ENCODE results near the gene LYRM2.
A peak's percentile ranks its signal among the peaks of the same experiment; 100 is the strongest.
"Not testable (repeated sequence)": the region's sequence is repeated elsewhere in the genome, so short reads cannot be mapped to it uniquely, and the experiment has no call there.

Gene LYRM2

DNA sequence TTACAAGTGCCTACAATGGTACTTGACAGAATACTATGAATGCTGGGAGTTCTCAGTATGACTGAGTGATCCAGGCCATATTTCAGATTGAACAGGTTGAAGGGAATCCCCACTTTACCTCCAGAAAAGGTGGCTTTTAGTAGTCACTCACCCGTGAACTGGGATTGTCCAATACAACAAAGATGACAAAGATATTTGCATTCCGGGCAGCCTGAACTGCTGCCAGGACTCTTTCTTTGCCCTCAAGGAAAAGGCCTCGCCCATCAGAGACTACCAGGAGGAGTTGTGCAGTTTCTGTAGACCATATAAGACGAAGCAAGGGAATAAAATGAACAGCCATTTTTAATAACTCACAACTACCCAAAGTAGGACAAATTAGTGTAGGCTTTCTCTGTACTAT is 6.3 kb upstream of the LYRM2 start:
- DNase-seq: no peak

- no peak for DNase-seq
Observed at GRCh38 chr6:89643406-89643805, 4.9 kb upstream of the LYRM2 start.

DNA sequence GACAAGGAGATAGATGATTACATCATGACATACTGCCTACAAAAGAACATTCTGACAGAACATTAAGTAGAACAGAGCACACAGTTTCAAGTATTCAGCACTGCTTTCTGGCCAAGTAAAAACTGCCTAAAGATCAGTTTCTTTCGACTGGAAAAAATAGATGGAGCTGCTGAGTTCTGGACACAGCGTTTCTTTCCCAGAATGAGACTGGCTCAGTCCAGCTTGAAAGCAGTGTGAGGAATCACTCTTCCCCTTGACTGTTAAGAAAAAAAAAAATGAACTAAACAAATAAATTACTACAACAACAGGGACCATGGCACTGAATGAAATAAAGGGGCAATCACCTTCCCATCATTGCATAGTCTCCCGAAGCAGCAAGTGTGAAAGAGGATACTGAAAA is 4.4 kb upstream of the LYRM2 start:
- no peak for DNase-seq

- not testable (repeated sequence) for DNase-seq
Observed at GRCh38 chr6:89641581-89641980, 3.0 kb upstream of the LYRM2 start.

DNA sequence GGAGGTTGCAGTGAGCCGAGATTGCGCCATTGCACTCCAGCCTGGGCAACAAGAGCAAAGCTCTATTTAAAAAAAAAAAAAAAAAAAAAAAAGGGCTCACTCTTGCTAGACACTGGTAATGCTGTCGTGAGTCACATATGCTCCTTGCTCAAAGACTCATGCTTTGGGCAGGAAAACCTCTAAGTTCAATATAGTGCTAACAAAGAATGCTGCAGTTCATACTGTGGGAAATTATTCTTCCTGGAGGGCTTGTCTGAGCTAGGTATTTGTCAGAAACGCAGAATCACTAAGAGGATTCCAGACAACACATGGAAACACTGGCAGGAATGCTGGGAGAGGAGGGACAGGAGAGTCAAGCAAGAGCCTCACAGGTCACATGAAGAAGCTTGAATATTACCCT is 2.3 kb upstream of the LYRM2 start:
- DNase-seq: no peak

DNA sequence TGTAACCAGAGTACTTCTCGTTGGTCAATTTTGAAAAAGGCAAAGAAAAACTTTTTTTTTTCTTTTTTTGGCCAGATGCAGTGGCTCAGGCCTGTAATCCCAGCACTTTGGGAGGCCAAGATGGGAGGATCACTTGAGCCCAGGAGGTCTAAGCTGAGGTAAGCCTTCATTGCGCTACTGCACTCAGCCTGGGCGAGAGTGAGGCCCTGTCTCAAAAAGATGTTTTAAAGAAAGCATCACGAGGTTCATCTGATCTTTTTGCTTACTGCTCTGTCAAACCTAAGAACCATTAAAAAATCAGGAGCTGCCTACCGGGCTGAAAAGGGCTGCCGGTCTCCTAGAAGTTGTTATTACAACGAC is 607 bp downstream of the LYRM2 start:
- DNase-seq: no peak

GRCh38 chr6:89636412-89636811 is 2.1 kb downstream of the LYRM2 start:
- not testable (repeated sequence) for DNase-seq

DNA sequence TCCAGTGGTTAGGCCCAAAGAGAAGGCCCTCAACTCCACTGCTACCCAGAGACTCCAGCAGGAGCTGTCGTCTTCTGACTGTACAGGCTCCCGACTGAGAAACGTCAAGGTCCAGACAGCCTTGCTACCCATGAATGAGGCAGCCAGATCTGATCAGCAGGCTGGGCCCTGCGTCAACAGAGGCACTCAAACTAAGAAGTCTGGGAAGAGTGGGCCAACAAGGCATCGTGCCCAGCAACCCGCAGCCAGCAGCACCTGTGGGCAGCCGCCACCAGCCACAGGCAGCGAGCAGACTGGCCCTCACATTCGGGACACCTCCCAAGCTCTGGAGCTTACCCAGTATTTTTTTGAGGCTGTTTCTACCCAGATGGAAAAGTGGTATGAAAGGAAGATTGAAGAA is 8.1 kb downstream of the LYRM2 start:
- DNase-seq: no peak

DNA sequence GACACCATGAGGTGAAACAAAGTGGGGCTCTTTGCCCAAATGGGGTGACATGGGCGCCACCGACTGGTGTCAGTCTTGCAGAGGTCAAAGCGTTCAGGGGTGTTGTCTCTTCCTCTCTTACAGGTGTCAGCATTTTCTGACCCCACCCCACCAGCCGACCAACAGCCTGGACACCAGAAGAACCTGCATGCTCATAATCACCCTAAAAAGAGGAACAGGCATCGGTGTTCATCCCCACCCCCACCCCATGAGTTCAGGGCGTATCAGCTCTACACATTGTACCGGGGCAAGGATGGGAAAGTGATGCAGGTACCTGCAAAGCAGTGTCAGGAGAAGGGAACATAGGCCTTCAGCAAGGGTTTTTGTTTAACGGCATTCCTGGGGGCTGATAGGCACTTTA is 14.8 kb downstream of the LYRM2 start:
- no peak for DNase-seq

- DNase-seq: no peak
Observed at GRCh38 chr6:89619567-89619966, 19.0 kb downstream of the LYRM2 start.

DNA sequence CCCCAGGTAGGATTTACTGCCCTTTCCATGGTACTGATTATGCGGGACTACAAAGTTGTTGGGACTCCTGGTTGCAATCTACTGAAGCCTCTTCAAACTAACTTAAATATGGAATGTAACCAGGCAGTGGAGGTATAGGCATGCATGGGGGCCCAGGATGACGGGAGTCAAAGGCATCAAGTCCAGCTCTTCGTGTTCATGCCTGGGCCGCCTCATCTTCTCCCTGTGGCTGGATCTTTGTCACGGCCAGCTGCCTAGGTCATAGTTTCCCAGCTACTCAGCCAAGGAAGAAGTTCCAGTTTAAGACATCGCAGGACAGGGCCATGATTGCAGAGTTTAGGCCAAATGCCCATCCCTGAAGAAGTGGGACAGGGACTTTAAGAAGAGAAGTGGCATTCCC is 20.5 kb downstream of the LYRM2 start:
- DNase-seq: no peak

- DNase-seq: no peak
Observed at GRCh38 chr6:89616531-89616930, 22.0 kb downstream of the LYRM2 start.

DNA sequence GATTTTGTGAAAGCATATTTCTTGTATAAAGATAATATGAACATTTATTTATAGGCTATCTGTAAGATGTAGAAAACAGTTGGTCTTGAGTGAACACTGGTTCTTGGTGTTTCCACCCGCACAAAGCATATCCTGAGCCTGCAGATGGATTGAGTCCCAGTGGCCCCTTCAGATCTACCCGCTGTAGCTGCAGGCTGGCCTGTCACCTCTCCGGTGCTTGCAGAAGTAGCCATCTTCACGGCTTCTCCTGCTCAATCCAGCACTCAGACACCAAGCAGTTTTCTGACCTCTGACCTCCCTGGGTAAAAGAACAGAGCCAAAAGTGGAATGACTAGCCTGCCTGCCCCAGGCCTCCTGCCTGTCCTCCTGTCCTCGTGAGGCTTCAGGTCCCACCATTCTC is 22.7 kb downstream of the LYRM2 start:
- DNase-seq: no peak

DNA sequence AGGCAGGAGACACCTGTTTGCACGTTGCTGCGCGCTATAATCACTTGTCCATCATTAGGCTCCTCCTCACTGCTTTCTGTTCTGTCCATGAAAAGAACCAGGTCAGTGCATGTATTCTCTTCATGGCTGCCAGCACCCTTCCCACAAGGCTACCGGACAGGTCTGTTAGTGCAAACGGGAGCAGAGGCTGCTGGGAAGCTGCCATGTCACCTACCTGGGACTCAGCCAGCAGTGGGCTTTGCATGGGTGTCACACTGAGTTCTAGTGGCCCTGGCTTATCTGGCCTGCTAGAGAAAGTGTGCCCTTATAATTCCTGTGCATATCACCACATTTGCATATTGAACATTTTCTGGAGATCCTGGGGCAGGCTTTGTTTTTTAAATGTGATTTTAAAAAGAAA is 24.8 kb downstream of the LYRM2 start:
- no peak for DNase-seq

- no peak for DNase-seq
Observed at GRCh38 chr6:89612121-89612520, 26.4 kb downstream of the LYRM2 start.

- DNase-seq: no peak
Observed at GRCh38 chr6:89611666-89612065, 26.9 kb downstream of the LYRM2 start.

- peak in 1 of 2 experiments; percentile 31 for DNase-seq
Observed at GRCh38 chr6:89610149-89610642, 28.4 kb downstream of the LYRM2 start.

DNA sequence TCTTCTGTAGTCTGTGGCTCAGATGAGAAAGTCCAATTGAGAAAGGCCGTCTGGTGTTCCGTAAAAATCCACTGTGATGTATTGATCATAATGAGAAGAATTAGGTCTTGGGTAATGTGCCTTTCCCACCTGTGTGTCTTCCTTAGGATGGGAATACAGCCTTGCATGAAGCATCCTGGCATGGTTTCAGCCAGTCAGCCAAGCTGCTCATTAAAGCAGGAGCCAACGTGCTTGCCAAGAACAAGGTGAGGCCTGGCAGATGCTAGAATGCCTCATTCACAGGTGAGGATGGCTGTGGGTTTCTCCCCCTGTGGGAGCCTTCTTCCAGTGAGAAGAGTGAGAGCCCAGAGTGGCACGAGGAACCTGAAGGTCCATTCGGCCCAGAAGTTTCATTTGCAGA is 32.7 kb downstream of the LYRM2 start:
- DNase-seq: no peak

GRCh38 chr6:89604653-89605052 is 33.9 kb downstream of the LYRM2 start:
- no peak for DNase-seq

DNA sequence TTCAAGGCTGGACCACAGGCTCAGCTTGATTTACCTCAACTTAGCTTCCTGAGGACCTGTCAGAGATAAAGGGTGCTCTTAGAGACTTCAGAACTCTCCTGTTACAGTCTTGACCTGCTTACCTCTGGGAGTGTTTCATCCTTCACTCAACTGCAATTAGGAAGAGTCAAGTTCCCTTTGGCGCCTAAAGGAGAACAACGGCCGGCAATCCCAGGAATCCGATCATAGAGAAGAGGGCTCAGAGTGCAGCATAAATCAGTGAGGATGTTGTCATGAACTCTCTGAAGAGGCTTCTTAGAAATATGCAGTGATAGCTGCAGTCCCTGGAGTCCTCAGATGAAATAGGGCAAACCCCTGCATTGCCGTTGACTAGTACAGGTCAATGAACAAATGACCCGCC is 36.4 kb downstream of the LYRM2 start:
- no peak for DNase-seq

DNA sequence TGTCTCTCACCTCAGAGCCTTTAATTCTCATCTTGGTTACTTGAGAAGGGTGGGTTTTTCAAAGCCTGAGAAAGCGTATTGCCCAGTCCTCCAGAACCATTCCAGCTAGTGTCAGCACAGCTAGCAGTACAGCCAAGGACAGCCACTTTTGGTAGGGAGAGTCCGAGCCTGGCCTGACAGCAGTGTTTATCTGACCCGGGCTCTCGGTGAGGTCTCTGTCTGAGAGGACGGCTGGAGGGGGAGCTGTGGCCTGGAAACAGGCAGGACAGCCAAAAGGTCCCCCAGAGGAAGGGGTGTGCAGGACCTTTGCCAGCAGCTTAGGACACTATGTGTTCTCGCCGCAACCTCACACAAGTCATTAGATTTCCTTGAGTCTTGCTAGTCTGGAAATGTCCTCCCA is 38.8 kb downstream of the LYRM2 start:
- no peak for DNase-seq

DNA sequence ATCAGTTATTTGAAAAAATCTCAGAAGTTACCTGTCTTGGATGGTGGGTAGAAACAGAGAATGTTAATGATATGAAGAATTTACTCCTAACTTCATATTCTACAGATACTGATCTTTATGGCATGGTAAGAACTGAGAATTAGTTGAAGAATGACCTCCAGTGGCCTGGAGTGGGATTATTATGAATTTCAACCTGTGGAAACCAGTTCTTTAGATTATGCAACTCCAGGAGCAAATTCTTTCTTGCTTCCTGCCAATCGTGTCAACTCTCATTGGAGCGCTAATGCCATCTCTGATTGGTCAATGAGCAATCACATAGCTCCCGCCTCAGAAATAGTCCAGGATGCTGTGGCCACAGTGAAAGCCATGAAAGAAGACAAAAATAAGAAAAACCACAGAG is 40.6 kb downstream of the LYRM2 start:
- peak in 1 of 2 experiments; percentile 36 for DNase-seq

DNA sequence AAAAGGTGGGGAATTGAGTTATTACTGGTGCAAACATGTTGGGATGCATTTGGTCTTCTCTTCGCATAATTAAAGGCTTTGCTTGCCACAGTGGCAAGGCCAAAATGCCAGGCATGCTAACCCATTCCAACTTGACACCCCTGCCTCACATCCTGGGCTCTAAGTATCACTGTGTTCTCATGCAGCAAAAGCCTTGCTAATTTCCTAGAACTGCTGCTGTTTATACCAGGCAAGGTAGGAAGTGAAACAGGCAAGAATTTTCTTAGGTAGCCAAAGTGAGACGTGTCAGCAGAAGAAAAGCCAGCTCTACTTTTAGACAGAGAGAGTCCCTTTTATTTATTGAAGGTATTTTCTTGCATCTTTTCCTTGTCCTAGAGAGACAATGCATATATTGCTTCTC is 41.2 kb downstream of the LYRM2 start:
- no peak for DNase-seq

GRCh38 chr6:89596484-89596883 is 42.1 kb downstream of the LYRM2 start:
- DNase-seq: no peak

DNA sequence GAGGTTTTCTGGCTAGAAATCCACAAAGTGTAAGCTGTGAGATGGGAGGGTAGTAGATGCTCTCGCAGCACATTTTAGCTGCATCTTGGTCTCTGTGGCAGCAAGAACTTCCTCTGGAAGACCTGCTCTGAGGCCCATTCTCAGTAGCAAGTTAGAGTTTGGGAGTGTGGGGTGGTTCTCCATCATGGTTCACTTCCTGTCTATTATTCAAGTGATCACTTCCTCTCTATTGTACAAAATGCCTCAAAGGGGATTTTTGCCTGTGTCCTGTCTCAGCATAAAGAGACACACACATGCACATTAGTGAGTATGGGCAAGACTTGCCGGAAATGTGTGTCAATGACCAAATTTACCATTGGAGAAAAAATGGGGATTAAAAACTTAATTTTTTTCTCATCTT is 42.5 kb downstream of the LYRM2 start:
- DNase-seq: no peak

DNA sequence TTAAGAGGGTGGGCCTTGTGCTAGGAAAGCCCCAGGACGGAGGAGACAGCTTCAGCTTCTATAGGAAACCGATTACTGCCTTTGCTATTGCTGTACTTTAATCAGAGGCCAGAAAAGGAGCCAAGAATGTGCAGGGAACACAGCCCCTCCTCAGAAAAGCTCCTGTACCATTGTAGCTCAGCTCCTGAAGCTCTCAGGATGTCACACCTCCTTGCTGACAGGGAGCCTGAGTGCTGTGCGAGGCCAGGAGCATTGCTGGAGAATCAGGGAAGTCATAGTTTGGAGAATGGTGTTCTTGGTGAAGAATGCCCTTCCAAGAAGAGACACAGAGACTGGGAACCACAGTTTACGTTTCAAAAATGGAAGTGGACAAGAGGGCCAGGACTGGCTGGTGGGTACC is 46.8 kb downstream of the LYRM2 start:
- DNase-seq: no peak

All from SW 1271 (cell line).